Left renal cortex interstitium (tissue), 4 donors: ENCODE data around the gene KIF16B. TPM values are rescaled to one million over a fixed set of nuclear protein-coding genes. Genes with fewer than 3 reads are reported as not detected.

ENCODE experiments used
- DNase-seq, 4 donors: peaks; one replicate each; pipeline ENCODE4 v3.0.0-alpha.2; 2013; ENCODE audit warnings: low read depth in 4 of 4, low spot score in 2 of 4, missing footprints in 1 of 4
- polyA plus RNA-seq, 4 donors: library from polyadenylated mRNA; unstranded; fragments of 120-200 nt; gene quantifications; one replicate each; pipeline ENCODE4 v1.2.1, GENCODE V29; 2013; ENCODE audit not compliant: insufficient read length in 4 of 4

KIF16B gene
- polyA plus RNA-seq, 4 donors: 16.8 to 26.0 (median 23.4) TPM

DNA sequence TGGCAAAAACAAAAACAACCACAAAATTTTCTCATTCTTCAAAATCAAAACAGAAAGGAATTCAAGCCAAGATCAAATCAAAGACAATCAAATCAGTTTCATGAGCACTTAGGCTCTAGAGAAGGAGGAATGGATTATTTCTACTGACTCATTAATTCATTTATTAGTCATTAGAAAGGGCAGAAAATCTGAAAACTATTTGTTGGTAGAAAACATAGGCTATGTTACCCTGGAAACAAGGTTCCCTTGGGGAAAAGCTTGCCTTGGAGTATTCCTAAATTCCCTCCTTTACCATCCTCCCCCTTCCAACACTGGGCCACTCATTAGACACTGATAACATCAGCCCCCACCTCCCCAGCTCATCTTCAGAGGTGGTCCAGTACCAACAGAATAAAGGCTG, 17.5 kb downstream of the KIF16B start:
- no peak for DNase-seq

DNA sequence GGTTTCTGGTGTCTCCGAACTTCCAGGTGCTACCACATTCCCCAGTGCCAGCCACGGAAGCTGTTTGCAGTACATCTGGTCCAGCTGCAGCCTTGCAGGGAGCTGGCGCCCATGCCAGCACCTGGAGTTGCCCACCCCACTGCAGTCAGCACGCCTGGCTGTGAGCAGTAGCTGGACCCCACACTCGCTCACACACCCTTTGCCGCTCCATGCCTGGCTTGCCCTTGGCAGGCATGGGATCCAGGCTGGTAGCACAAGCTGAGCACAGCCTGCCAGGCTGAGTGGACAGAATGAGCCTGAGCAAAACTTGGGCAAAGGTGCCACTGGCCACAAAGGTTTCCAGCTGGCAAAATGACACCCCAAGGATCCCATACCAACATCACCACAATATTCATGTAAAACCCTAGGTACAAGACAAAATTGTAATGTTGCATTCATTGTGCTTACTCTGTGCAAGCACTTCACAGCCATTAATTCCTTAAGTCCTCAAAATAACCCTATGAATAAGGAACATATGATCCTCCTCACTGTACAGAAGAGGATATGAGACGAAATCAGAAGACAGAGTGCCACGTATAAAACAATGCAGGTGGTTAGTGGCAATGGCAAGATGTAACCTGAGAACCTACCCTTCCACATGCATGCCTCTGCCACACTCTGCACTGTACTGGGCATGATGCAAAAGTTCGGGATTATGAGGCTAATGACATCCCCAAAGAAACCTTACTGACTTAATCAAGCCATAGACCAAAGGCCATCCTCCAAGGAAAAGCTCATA, 18.3 kb downstream of the KIF16B start:
- DNase-seq: no peak

DNA sequence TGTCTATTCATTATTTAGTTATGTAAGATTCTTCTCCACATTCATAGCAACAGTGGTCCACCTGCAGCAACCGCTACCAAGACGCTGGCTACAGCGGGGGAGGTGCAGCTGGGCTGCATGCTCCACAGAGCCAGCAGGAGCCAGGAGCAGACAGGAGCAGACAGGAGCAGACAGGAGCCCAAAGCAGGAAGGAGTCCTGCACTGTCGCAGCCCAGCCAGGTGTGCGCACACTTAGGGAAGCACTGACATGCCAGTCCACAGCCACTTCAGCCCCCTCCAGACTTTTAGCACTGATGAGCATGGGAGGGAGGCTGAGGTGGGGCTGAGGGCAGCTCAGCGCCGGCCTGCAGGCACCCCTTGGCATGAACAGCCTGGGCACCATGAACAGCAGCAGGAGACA, 19.6 kb downstream of the KIF16B start:
- no peak for DNase-seq

DNA sequence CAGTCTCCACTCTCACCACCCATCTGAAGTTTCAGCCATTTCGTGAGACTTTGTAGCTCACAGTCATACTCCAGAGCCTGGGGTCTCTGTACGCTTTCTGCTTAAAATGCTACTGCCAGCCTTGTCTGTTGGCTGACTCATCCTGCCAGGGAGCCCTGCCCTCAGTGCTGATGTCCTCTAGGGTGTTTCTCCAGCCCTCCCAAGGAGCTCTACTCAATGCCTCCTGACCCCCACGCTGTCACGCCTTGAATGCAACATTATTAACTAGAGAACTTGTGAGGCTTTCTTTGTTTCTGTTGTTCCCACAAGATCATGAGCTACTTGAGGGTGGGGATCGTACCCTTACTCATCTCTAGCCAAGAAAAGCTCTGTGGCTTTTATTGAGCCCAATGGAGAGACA, 20.1 kb downstream of the KIF16B start:
- DNase-seq: no peak

DNA sequence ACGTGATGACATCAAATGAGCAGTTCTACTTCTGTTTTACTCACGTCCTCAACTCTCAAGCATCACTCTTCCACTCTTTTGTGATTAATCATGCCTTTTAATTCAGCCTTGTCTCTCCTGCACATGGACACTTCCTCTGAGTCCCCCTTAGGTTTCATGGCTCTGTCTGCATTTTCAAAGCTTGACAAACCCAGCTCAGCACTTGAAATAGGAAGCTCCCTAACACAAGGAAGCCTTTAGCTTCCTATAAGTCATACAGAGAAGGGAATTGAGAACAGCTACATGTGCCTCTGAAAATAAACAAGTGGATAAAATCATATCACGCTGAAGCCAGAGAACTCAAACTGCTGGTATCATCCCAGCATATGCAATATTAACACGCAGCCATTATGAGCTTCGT, 21.2 kb downstream of the KIF16B start:
- no peak for DNase-seq

DNA sequence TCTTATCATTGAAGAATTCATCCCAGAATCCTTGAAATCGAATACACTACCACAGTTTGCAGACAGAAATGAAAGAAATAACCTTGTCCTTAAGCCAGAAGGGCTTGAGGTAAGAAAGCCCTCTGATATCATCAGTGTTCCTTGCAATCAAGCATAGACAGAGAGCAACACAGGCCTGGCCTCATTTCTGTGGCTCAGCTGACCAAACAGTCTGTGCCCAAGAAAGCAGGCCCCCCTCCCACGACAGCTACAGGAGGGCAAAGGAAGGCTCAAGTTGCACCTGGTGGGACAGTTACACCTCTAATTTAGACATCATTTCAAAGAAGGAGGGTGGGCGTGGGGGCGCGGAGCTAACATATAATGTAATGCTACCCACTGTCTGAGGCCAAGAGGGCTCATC, 21.6 kb downstream of the KIF16B start:
- DNase-seq: no peak

DNA sequence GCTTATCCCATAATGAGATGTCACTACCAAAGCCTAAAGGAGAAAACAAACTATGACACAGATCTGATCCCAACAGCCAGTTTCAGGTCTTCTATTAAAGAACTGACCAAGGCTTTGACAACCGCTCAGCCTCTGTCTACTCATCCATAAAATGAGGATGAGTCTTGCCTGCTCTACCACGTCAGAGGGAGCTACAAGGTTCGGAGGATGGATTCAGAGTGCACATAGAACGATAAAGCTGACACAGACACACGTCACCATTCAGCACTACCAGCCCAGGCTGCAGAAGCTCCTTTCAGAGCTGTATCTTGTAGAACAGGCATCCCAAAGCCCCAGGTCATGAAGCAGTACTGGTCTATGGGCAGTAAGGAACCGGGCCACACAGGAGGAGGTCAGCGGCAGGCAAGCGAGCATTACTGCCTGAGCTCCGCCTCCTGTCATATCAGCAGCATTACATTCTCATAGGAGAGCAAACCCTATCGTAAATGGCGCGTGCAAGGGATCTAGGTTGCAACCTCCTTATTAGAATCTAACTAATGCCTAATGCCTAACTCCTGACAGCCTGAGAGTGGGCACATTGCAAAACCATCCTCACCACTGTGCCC, 25.1 kb downstream of the KIF16B start:
- no peak for DNase-seq

DNA sequence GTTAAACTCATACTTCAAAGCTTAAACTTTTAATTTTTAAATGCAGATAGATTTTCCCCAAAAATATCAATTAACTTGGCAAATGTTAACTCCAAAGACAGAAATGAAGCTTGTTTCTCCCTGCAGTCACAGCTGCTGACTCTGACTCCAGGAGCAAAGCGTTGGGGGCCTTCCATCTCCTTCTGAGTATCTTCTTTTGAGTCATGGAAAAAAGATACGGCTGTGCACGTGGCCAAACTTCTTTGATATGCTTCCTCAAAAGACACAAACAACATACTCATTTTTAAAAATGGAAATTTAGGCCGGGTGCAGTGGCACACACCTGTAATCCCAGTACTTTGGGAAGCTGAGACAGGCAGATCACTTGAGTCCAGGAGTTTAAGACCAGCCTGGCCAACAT, 28.3 kb downstream of the KIF16B start:
- no peak for DNase-seq

DNA sequence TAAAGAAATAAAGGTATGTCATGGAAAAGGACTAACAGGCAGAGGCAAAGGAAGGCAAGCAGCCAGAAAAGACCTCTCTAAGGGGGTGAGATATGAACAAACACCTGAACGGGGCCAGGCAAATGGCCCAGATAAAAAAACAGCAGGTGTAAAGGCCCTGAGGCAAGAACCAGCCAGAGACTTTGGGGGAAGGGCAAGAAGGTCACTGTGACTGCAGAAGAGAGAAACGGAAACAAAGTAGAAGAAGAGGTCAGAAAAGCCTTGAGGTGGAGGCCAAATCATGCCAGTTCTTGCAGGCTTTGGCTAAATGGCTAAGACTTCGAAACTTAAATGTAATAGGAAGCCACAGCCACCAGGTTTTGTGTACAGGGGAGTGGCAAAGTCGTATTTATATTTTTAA, 30.8 kb downstream of the KIF16B start:
- no peak for DNase-seq

DNA sequence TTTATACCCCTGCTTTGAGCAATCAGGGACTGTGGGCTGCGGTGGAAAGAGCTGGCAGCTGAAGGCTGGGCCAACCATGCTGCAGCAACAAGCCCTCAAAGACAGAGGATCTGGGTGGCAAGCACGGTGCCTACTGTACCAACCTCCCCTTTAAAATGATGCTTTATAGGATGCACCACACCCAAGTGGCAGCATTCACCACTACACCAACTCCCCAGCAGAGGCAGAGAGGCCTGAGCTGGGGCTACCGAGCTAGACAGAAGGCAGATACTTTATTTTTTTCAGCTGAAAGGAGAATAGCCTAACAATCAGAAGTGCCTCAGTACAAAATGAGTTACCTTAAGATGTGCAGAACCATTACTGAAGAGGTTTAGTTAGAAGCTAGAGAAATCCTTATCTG, 31.4 kb downstream of the KIF16B start:
- DNase-seq: no peak

DNA sequence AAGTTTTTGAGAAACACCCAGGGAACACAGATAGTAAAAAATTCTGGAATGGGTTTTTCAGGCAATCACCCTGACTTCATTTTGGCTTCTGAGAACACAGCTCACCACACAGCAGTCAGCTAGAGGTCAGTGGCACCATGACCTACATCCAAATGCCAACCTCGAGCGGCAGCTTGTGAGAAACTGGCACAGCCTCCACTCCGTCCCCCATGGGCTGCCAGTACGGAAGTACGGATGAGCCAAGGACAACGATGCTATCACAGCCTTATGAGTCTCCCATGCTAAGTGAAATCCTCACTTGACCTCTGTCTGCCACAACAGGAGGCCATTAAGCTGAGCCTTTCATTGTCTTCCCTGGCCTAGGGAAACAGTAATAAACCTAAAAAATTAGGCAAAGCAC, 32.0 kb downstream of the KIF16B start:
- DNase-seq: no peak

DNA sequence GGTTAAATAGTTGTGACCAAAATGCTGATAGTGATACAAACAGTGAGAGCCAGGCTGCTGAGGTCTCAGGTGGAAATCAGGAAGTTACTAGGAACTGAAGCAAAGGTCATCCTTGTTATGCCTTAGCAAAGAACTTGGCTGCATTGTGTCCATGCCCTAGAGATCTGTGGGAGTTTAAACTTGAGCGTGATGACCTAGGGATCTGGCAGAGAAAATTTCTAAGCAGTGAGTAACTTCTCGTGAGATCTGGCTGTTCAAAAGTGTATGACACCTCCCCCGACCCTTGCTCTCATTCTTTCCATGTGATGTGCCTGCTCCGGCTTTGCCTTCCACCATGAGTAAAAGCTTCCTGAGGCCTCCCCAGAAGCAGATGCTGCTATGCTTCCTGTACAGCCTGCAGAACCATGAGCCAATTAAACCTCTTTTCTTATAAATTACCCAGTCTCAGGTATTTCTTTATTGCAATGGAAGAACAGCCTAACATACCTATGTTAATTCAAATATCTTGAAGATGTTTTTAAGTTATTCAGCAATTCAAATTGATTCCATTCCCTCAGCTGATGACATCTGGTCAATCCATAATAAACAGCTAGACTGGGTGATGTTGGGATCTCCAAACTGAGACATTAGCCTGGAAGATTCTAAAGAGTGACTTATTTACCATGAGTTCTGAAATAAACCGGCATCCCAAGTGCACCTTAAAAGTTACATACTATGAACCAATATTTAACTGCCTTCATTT, 33.8 kb downstream of the KIF16B start:
- DNase-seq: no peak

DNA sequence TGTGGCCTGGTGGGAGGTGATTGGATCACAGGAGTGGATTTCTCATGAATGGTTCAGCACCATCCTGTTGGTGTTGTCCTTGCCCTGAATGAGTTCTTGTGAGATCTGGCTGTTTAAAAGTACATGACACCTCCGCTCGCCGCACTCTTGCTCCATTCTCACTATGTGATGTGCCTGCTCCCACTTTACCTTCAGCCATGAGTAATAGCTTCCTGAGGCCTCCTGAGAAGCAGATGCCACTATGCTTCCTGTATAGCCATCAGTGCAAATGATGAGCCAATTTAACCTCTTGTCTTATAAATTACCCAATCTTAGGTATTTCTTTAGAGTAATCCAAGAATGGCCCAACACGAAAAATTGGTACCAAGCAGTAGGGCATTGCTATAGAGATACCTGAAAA, 34.5 kb downstream of the KIF16B start:
- DNase-seq: no peak

DNA sequence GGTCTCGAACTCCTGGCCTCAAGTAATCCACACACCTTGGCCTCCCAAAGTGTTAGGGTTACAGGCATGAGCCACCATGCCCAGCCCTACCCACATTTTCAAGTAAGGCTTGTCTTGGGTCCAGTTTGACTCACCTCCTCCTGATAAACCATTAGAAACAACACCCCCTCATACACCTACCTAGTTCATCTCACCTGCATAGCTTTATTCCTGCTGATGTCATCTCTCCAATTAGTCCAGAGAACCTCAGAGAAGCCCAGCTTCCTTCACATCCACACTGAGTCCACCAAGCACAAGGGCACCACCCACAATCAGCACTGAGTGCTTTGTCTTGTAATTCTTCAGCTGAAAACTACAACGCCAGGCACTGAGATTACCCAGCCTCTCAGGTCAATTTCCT, 35.3 kb downstream of the KIF16B start:
- no peak for DNase-seq

DNA sequence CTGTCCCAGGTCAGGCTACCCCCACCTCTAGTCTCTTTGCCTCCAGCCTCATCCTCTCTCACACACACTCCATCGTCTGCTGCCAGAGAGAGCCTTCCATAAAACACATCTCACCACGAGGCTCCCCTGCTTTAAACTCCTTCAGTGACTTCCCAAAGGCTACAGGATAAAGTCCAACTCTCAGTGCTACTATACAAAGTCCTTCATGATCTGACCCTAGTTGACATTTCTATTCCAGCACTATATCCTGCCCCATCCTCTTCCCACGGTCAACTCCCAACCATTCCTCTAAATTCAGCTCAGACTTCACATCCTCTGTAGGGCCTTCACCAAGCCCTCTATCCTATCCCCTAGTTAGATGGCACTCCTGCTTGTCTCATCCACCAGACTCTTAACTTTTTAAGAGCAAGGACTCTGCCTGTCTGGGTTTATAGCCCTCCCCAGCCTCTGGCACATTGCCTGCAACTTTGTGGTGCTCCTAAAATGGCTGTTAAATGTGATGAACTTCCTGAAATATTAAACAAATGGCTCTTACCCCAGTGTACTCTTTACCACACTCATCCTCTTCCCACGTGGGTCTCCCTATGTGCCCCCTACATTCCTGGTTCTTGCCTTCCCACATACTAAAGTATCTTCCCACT, 36.1 kb downstream of the KIF16B start:
- no peak for DNase-seq

DNA sequence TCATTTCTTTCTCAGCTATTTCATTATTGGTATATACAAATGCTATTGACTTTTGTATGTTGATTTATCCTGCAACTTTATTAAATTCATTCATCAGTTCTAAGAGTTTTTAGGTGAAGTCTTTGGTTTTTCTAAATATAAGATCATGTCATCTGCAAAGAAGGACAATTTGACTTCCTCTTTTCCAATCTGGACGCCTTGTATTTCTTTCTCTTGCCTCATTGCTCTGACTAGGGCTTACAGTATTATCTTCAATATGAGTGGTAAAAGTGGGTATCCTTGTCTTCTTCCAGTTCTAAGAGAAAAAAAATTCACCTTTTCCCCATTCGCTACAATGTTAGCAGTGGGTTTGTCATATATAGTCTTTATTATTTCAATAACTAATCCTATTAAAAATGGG, 38.0 kb downstream of the KIF16B start:
- DNase-seq: no peak

DNA sequence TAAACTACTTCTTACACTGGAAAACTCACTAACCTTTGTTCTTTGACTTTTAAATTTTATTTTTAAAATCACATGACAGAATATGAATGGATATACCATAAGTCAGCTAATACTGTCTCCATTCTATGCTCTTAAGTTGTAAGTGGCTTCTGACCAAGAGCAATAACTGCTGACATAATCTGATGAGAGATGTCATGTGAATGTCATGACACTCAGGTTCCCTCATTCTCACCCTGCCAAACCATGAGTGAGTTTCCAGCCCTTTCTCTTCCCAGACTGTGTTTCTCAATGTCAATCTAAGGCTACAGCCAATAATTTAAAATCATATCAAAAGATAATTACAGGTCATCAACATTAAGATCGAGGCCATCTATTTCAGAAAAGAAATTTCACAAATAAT, 39.7 kb downstream of the KIF16B start:
- DNase-seq: no peak

DNA sequence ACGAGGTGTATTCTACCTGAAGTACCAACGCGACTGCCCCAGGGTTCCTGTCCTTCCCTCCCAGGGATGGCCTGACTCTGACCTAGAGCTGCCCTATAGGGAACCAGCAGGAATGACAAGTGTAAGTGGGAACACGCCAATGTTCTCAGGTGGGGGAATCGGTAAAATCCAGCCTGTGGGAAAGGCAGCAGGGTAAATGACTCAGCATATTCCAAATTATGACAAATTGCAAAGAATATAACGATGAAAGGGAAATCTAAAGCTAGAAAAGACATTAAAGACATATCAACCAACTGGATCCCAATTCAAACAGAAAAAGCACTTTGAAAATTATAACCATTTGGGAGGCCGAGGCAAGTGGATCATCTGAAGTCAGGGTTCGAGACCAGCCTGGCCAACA, 41.8 kb downstream of the KIF16B start:
- DNase-seq: no peak

DNA sequence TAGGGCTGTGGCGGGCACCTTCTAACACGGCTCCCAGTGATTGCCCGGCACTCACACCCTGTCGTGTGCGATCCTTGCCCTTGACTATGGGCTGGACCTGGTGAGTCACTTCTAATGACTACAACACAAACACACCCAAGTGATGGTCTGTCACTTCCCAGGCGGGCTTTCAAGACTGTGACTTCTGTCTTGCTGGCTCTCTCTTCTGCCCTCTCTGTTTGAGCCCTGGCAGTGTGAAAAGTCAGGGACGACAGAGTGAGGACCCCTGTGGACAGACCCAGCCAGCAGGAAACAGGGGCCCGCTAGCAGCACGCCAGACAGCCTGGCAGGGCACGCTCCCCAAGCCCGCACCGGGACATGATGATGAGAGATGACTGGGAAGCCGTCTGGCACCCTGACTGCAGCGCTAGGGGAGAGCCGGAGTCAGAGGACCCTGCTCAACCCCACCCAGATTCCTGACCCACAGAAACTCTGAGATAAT, 43.0 kb downstream of the KIF16B start:
- no peak for DNase-seq

DNA sequence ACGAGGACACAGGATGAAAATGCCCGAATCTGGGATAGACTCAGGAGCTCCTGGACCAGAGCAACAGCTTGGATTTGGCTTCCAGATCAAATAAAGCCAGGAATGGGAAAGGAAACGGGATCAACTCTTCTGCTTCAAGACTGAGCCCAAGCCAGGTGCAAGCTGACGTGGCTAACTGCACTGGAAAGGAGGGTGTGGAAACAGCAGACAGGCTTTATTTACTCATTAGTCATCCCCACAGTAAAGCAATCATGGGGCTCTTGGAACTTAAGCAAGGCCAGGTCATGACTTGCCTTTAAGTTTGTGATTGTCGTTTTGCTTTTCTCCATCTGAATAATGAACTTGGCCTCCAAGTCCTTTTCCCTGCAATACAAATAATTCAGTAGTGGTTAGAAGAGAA, 45.2 kb downstream of the KIF16B start:
- no peak for DNase-seq

DNA sequence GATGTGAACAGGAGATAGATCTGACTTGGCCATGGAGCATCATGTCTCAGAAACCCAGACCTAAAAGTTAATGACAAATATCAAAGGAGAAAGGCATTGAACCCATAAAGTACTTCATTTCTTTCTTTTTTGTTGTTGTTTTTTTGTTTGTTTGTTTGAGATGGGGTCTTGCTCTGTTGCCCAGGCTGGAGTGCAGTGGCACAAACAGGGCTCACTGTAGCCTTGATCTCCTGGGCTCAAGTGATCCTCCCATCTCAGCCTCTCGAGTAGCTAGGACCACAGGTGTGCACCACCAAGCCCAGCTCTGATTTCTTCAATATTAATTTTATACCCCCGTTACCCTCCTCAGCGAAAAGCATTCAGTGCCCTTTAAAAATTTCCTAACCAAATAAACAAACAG, 45.8 kb downstream of the KIF16B start:
- no peak for DNase-seq
